GM12874 (cell line): ENCODE results near the gene PLCL1.
A peak's percentile ranks its signal among the peaks of the same experiment; 100 is the strongest.

ENCODE experiments used
- TF ChIP-seq, protein P1 (sequence below): IDR thresholded peaks from 2 replicates; pipeline ENCODE4 v1.5.1; 2011; ENCODE audit warnings: low read depth, mild to moderate bottlenecking, control low read depth, low read length, moderate library complexity; ENCODE audit not compliant: insufficient read depth

Gene PLCL1

DNA sequence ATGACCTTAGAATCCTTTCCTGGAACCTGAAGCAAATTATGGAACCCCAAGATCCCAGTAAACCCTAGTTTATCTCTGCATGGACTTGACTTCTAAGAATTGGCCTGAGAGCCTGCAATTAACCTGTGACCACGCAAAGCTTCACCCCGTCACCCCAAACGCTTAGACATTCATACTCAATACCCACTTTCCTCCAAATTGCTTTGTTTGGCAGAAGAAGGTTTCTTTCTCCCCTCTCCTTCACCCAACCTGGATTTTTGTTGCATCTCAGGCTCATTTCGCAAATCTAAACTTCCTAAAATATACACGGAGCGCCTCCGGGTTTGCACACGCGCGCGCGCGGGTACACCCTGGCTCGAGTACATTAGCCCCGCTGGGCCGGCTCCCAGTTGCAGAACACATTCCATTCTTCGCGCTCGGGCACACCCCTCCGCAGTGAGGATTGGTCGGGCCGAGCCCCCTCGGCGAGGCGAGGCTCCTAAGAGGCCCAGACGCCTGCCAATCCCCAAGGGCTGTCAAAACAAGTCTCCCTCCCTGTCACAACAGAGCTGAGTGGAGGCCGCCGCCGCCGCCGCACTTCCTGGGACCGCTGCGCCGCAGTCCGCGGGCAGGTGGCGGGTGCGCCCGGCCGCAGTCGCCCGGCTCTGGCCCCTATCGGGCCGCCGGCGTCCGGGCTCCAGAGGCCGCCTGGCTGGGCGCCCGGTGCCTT is at the start of gene PLCL1:
Gene PLCL1 (plus strand): TSS at position 545 of the 709 bp plus-strand sequence.
- TF ChIP-seq, protein P1, sequence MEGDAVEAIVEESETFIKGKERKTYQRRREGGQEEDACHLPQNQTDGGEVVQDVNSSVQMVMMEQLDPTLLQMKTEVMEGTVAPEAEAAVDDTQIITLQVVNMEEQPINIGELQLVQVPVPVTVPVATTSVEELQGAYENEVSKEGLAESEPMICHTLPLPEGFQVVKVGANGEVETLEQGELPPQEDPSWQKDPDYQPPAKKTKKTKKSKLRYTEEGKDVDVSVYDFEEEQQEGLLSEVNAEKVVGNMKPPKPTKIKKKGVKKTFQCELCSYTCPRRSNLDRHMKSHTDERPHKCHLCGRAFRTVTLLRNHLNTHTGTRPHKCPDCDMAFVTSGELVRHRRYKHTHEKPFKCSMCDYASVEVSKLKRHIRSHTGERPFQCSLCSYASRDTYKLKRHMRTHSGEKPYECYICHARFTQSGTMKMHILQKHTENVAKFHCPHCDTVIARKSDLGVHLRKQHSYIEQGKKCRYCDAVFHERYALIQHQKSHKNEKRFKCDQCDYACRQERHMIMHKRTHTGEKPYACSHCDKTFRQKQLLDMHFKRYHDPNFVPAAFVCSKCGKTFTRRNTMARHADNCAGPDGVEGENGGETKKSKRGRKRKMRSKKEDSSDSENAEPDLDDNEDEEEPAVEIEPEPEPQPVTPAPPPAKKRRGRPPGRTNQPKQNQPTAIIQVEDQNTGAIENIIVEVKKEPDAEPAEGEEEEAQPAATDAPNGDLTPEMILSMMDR: no peak

DNA sequence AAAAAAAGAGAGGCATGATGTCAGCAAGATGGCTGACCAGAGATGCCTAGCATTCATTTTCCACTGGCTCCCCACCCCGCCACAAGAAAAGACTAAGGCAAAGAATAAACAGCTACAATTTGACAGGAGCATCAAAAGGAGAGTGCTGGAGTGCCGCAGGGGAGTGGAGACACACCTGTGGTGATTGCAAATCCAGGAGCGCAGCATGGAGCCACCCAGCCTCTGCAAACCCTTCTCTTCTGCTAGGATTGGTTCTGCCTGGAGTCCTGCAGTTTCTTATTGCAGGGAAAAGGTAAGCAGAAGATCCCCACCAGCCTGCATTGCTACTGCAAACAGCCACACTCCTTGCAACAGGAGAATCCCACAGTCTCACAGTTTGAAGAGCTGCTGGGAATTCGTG is 45.4 kb upstream of the PLCL1 start:
- TF ChIP-seq, protein P1: no peak

DNA sequence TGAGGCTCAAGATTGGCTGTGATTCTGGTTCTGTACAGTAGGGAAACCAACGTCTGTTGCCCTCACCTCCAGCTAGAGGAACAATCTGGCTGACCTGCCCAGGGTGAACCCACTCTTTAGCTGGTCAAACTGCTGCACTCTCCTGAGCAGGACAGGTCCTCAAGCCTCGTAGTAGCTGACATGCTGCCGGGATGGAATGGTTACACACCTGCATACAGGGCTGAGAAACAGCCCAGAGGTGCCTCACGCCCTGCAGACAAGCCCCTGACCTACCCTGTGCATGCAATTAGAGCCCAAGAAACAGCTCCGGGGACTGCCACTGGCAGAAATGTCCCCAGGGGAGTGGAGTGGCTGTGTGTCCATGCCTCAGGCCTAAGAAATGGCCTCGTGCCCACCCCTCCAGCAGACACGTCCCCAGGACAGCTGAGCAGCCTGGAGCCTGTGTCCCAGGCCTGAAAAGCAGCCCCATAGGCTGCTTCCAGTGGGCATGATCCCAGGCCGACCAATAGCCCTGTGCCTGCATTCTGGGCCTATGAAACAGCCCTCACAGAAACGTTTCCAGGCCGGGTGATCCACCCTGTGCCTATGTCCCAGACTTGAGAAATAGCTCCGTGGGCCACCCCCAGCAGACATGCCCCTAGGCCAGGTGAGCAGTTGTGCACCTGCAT is 44.6 kb upstream of the PLCL1 start:
- TF ChIP-seq, protein P1: no peak

DNA sequence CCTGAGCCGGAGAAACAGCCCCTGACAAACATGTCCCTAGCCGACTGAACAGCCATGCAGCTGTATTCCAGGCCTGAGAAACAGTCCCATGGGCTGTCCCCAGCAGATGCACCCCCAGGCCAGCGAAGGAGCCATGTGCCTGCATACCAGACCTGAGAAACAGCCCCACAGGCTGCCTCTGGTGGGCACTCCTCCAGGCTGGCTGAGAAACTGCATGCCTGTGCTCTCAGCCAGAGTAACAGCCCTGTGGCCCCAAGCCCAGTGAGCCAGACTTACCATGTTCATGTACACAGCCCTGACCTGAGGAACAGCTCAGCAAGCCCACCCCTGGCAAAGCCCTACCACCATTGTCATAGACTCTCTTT is 44.1 kb upstream of the PLCL1 start:
- TF ChIP-seq, protein P1: no peak

DNA sequence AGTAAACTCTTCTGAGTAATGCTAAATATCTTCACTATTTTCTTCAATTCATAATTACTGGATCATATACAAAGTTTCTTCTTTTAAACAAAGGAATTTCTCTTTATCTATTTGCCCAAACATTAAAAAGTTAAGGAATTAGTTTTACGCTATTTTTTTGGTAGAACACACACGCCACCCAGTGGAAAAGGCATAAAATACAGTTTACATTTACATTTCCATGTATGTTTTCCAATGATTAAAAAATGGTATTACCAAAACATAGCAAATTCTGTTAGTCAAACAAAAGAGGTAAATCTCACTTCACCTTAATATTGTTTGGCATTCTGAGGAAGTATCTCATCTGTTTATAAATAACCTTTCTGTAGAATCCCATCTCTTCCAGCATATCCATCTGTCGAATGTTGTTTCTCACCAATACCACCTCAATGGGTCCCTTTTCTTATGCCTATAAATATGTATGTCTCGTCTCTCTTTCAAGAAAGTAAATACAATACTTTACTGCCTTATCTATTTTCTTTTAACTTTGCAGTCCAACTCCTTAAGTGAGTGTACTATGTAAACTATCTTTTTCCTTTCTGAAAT is 26.5 kb upstream of the PLCL1 start:
- TF ChIP-seq, protein P1: peak; percentile 18; the same call in 1 of the 2 replicates

DNA sequence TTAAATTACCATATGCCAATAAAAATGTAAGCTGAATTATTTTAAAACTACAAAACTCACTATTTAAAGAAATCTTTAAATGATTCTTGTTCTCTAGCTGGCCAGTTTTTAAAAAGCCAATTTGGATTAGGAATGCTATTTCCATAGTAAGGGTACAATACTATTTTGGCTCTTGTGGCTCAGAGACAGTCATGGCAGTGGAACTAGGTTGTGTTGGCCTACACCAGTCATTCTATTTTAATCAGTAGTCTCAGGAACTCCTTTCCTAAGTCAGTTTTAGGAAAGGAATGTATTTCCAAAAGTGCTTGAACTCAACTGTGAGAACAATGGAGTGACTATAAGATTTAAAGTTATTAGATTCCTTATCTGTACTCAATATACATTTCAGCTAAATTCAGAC is 25.1 kb upstream of the PLCL1 start:
- TF ChIP-seq, protein P1: no peak

DNA sequence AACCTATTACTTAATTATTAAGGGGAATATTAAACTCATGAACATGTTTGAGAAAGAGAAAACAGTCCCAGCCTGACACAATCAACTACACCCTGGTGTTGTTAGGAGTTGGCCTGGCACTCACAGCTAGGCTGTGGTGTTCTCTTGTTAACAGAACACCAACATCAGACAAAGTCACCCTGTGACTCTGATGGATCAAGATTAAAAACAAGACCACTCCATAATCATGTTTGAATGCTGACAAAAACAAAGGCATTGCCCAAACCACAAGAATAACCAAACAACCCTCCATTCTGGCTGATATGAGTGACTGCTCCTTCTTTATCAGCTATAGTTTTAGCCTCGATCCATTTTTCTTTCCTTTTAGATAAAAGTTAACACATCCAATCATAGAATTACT is 22.3 kb upstream of the PLCL1 start:
- TF ChIP-seq, protein P1: no peak
